Kidney tubule cell (primary cell): ENCODE measurements around the gene KLHL22.
"Not testable (repeated sequence)": the region's sequence is repeated elsewhere in the genome, so short reads cannot be mapped to it uniquely, and the experiment has no call there.

Experiments used
- DNase-seq: peaks from one replicate; pipeline ENCODE4 v3.0.0-alpha.2; 2018; ENCODE audit warnings: low spot score

KLHL22 gene, protein sequence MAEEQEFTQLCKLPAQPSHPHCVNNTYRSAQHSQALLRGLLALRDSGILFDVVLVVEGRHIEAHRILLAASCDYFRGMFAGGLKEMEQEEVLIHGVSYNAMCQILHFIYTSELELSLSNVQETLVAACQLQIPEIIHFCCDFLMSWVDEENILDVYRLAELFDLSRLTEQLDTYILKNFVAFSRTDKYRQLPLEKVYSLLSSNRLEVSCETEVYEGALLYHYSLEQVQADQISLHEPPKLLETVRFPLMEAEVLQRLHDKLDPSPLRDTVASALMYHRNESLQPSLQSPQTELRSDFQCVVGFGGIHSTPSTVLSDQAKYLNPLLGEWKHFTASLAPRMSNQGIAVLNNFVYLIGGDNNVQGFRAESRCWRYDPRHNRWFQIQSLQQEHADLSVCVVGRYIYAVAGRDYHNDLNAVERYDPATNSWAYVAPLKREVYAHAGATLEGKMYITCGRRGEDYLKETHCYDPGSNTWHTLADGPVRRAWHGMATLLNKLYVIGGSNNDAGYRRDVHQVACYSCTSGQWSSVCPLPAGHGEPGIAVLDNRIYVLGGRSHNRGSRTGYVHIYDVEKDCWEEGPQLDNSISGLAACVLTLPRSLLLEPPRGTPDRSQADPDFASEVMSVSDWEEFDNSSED

GRCh38 chr22:20494978-20495860 lies at the start of gene KLHL22:
TSS of gene KLHL22 (minus strand) at chr22:20495795. CDS start at chr22:20489211, 6,584 bp downstream.
- peak; percentile 61 for DNase-seq

GRCh38 chr22:20545318-20545634 lies 49.7 kb upstream of the KLHL22 start:
- not testable (repeated sequence) for DNase-seq

DNA sequence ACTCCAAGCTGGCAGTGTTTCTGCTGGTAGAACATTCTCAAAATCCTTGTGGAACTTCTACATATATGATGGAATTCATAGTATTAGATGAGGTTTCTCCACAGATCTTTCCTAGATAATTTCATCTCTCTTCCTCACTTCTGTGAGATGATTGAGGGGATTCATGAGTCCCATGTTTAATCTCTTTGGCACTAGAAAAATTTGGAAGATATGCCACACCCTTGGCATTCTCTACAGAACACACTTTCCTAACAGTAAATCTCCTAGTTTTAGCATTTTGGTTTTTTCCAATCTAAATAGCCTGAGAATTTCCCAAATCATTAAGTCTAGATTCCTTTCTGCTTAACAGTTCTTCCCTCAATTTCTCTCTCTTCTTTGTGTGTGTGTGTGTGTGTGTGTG lies 47.1 kb upstream of the KLHL22 start:
- DNase-seq = no peak

- DNase-seq = no peak
These were observed 46.5 kb upstream of the KLHL22 start for GRCh38 chr22:20542055-20542454.

DNA sequence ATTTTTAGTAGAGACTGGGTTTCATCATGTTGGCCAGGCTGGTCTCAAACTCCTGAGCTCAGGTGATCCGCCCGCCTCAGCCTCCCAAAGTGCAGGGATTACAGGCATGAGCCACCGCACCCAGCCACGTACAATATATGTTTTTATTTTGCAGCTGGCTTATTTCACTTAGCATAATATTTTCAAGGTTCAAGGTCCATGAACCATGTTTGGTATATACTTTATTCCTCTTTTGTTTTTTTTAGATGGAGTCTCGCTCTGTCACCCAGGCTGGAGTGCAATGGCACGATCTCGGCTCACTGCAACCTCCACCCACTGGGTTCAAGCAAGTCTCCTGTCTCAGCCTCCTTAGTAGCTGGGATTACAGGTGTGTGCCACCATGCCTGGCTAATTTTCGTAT lies 43.3 kb upstream of the KLHL22 start:
- DNase-seq = not testable (repeated sequence)

- DNase-seq = no peak
These were observed 42.4 kb upstream of the KLHL22 start for GRCh38 chr22:20537983-20538382.

DNA sequence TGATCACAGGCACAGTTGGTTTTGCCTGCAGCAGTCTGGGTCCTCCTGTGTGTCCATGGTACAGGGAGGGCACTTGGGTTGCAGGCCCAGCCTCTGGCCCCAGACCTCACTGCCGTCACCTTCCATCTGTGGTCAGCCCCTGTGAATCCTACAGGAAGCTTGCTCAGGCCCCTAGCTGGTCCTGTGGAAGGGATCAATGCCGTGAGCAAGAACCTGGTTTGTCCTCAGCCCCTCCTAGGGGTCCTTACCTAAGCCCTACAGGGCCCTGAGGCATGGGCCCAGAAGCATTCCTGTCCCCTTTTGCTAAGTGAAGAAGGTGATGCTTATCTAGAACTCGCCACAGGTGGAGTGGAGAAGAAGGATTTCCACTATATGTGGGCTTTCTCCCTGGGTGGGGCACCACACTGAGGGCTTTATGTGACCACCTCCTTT lies 41.7 kb upstream of the KLHL22 start:
- no peak for DNase-seq

DNA sequence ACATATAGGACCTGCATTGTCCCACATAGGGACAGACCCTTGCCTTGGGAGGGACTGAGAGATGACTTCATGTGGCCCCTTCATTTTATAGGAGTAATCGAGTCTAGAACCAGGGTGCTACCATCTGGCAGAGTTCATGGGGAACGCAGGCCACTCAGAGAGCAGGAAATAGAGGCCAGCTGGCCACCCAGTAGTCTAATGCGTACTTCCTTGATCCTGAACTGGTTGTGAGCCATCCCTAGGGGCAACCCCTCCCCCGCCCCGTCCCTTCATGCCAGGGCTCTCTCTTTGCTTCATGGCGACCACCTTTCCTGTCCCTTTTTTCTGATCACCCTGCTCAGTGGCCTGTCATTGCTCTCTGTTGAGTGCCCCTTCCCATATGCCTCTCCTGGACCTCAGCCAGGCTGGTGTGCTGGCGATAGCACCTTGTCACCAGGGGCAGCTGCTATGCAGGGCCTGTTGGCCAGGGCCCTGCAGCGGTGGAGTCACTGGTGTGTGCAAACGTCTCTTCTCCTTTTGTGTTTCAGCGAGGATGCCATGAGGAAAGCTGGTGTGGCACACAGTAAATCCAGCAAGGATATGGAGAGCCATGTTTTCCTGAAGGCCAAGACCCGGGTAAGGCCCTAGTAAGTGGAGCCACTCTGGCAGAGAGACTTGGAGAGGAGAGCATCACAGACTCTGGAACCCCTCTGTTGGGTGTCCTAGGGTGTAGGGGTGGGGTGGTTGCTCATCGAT lies 41.2 kb upstream of the KLHL22 start:
- DNase-seq = peak; percentile 26

DNA sequence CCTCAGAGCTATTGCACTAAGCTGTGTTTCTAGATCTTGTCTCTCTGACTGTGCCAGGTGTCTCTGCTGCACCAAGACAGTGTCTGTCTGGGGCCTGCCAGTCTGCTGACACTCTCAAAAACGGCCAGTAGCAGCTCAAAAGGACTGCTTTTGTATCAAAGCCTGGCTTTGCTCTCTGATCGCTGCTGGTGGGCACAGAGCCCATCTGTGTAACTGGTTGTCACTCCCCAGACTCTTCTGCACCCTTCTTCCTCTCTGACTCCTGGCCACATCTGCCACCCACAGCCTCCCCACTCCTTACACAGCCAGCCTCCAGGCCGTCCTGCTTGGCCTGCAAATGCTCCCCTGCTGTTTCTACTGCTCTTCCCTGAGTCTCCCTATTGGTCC lies 38.3 kb upstream of the KLHL22 start:
- DNase-seq = no peak

DNA sequence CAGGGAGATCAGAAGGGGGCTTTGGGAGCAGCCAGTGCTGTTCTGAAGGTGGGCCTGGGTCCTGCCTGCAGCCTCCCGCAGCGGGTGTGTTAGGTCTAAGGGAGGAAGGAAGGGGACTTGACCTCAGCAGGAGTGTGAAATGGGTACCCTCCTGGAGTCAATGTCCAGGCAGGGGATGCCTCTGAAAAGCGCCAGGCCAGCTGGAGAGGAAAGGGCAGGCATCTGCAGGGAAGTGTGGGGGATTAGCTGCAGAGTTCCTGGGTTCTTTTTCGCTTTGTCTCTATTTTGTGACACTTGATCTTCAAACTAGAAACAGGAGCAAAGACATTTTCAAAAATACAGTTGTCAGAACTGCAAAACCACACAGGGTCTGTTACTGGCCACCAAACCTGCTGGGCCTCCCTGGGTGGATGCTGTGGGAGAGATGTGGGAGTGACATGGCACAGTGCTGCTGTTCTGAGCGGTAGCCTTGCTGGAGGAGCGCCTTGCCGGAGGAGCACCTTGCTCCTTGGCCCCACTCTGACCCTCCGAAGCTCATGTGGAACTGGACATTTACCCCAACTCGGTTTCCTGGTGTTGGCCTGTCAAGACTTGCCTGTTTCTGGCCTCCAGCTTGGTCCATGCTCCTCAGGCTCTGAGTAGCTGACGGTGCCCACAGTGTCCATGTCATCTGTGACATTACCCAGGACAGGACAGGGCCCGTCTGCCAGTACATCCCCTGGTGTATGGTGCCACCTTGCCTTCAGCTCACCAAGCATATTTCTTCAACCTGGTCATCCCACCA lies 37.7 kb upstream of the KLHL22 start:
- DNase-seq = no peak

GRCh38 chr22:20532256-20532993 lies 36.8 kb upstream of the KLHL22 start:
- DNase-seq = peak; percentile 39

GRCh38 chr22:20531404-20532201 lies 36.0 kb upstream of the KLHL22 start:
- DNase-seq = peak; percentile 98

DNA sequence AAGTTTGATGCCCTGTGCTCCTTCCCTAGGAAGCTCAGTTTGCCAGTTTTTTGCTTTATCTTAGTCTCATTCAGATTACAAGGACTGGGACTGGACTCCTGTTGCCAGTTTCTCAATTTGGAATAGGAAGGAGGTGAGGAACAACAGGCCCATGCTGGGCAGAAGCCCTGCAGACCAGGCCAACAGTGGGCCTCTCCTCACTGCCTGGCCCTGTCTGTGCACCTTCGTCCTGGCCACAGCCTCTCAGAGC lies 35.5 kb upstream of the KLHL22 start:
- no peak for DNase-seq

GRCh38 chr22:20530368-20531153 lies 35.0 kb upstream of the KLHL22 start:
- peak; percentile 92 for DNase-seq

DNA sequence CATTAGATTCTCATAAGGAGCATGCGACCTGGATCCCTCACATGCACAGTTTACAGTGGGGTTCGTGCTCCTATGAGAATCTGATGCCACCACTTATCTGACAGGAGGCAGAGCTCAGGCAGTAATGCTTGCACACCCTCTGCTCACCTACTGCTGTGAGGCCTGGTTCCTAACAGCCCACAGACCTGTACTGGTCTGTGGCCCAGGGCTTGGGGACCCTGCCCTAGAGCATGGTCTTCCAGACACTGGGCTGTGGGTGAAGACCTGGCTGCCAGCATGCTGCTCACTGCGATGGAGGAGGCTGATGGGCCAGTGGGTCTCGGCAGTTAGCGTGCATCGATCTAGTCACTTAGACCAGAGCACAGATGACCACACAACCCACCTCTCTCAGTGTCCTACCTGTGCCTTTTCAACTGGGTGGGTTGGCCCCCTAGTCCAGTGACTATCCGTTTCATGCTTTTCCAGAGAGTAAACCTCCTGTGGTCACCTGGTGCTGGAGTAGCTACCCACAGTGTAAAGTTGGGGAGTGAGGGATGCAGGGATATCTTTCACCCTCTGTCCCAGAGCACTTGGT lies 32.9 kb upstream of the KLHL22 start:
- no peak for DNase-seq

DNA sequence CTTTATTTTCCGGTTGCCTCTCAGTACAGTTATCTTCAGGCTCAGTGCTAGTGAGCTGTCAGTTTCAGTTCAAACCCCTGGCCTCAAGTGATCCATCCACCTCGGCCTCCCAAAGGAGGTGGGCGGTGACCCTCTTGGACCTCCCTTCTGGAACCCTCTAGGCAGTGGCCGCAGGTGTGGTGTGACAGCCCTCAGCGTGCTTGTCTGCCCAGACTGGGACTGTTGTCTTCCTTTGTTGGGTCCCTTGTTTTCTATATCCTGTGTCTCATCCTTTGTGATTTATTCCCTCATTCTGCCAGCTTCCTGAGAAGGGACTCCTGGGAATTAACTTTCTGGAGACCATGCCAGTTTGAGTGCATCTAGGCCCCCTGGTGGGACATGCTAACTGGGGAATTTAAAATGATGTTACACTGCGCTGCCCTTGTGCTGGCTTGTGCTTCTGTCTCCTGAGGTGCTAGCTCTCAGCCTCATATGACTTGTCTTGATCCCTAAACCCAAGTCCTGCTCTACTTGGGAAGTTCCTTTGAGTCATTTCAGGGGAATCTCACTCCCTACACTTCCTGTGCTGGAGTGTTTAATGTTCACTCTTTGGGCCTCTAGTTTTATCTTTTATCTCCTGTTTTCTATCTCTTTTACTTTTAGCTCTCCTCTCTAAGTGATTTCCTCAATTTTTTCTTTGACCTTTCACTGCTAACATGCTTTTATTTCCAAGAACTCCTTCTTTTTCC lies 31.2 kb upstream of the KLHL22 start:
- peak; percentile 91 for DNase-seq

GRCh38 chr22:20526305-20526627 lies 30.7 kb upstream of the KLHL22 start:
- no peak for DNase-seq

GRCh38 chr22:20525048-20525447 lies 29.5 kb upstream of the KLHL22 start:
- DNase-seq = no peak
